NCI-H2171 treated with DMSO at 0.1 percent for 48 hours (cell line): ENCODE measurements around the gene CDK14.
"Not testable (repeated sequence)": the region's sequence is repeated elsewhere in the genome, so short reads cannot be mapped to it uniquely, and the experiment has no call there.

Experiments used
- DNase-seq: peaks from one replicate; lab custom pipeline; 2025; lab: John Stamatoyannopoulos, UW

Gene CDK14

DNA sequence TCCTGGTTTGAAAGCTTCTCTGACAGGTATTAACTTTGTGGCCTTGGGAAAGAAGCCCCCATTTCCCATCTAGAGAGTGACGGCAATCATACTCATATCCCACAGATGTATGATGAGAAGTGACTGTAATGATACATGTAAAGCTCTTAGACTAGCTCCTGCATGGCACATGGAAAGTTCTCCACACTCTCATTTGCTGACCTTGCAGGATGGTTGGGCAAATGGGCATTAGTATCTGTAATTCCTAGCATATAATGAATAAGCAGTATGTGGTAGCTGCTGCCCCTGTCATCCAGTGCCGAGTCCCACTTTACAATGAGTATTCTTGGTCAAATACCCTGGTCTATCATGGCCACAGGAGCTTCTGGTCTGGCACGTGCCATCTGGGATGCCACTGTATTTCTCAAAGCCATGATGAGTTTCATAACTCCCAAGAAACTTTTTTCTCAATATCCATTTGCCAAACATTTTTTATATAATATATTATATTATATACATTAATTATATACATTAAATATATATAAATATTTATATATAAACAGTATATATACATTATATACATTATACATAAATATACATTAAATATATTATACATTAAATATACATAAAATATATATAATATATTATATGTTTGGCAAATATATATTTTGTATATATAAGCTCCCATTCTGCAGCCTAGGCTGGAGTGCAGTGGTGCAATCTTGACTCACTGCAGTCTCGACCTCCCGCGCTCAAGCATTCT, 561.6 kb downstream of the CDK14 start:
- no peak for DNase-seq

DNA sequence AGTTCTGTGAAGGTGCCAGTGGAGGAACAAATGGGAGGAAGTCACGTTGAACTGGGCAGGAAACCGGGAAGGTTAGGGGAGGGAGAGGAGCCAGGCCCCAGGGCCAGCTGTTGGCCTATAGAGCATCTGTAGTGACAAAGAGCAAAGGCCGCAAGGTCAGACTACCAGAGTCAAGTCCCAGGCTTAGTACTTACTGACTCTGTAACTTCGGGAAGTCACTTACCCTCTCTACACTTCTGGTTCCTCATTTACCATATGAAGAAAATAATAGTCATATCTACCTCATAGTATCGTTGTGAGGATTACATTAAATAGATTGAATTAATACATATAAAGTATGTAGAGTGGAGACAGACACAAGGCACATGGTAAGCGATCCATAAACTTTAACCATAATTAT, 566.3 kb downstream of the CDK14 start:
- no peak for DNase-seq

DNA sequence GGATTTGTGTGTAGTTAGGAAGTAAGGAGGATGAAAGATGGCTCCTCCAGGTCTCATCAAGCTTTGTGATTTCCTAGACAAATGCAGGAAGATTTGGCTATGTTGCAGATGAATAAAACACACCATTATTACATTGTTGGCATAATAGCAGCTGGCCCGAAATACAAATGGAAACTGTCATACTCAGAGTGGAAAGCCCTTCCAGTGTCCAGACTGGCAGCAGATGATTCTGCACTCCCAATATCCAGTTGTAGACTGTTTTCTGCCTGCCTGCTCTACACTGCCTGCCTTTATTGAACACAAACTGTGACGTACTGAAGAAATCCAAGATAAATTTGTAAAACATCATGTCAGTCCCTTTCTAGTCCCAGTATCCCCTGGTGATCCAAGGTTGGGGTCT, 568.4 kb downstream of the CDK14 start:
- DNase-seq = no peak

DNA sequence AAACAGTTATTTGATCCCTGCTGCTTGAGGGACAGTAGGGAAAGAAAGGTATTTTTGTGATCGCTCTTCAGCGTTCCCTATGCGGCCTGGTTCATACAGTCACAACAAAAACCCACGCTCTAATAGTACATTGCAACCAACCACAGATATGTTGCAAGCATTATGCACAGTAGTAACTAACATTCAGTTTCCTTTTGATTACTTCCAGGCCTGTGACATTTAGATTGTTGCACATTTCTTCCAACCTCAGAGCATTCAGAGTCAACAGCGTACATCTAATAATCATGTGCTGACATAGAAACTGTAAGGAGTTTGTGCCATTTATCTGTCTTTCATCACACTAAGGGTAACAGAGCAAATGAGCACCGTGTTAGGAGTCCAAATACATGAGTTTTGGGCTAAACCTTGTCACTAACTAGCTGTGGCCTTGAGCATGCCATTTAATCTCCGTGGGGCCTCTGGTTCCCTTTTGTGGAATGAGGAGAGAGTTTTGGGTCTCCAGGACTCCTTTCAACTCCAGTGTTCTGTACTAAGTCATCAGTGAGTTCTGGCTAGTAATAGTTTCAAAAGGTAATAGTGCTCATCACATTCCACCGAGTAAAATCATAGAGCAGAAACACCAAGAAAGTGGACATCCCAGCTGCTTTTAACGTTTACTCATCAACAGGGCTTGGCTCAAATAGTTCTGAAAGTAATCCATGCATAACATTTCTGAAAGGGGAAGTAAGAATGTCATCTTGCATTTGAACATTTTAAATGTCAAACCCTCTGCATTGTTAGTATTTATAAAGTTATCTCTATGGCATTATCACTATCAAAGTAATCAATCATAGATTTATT, 569.1 kb downstream of the CDK14 start:
- DNase-seq = no peak

DNA sequence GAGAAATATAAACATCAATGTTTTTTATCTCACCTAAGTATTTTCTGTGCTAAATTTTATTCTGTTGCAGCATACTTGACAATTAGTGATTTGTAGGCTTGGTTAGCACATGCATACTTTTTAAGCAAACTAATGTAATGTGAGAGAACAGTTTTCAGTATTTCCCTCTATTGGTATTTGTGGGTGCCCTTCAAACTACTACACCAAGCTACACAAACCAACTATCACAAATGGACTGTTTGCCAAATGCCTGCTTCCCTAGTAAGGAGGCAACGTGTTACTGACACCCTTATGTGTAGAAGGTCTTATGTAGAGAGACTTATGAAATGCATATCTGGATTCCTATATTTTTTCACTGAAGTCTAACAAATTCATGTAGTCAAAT, 569.7 kb downstream of the CDK14 start:
- DNase-seq = no peak

DNA sequence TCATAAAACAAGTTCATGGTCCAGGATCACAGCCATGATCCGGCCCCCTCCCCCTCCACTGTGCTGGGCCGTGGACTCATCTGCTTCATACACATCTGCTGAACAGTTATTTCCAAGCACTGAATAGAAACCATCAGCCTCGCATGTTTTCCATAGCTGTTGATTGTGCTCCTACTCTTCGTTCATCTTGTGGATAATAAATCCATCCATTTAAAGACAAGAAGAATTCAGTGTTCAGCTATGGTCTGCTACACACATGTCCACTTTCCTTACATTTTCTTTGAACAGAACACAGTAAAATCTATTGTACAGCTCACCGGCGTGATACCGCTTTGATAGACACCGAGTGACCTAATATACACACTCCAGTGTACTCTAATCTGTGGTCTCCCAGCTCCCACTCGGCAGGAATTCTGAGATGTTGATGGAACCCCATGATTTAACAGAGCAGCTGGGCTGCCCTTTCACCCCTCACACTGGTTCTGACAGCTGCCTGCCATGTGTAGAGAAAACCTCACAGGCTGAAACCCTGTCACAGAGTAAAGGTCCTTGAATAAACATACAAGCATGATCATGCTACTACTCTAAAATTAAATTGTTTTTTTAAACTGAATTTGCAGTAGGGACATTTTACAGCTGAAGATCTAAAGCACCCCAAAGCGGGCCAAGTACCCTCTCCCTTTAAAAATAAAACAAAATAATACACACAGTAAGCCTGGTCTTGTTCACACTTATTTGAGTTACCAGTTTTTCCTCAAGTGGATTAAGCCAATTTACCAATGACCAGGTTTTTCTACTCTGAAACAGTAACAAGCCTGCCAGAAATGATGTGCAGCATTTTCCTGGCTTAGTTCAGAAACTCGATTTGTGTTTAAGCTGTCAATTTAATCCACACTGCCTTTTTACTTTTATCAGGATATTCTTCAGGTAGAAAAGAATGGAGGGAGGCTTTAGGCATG, 573.0 kb downstream of the CDK14 start:
- DNase-seq = peak; percentile 16

DNA sequence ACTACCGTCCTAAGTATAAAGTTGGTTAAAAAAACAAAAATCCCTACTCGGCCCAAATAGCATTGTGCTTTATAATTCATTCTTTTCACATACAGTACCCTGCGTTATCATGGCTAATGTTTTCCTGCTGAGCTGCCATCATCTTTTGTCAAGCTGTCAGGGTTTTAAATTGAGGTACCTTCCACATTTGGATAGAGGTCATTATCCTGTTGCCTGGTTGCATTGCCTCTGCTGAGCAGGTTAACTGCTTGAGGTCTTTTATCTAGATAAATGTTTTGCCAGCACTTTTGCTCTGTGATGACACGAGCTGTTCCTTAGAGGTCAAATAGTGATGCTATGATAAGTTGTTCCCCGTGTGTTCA, 573.7 kb downstream of the CDK14 start:
- no peak for DNase-seq

DNA sequence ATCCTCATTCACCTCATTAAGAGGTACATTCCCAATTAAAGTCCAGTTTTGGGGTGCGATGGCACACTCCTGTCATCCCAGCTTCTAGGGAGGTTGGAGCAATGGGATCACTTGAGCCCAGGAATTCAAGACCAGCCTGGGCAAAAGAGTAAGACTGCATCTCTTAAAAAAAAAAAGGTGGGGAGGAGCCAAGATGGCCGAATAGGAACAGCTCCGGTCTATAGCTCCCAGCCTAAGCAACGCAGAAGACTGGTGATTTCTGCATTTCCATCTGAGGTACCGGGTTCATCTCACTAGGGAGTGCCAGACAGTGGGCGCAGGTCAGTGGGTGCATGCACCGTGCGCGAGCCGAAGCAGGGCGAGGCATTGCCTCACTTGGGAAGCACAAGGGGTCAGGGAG, 577.1 kb downstream of the CDK14 start:
- not testable (repeated sequence) for DNase-seq

DNA sequence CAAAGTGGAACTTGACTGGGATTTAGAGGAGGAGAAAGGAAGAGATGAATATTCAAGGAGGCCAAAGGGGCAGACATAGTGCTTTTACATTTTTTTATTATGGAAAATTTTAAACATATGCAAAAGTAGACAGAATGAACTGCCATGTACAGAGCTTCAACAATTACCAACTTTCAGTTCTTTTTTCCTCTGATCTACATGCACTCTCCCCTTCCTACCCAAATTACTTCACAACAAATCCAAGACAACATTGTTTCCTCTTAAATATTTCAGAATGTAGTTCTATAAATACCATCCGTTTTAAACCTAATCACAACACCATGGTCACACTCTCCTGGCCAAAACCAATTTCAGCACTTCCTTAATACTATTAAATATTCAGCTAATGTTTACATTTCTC, 584.6 kb downstream of the CDK14 start:
- no peak for DNase-seq

DNA sequence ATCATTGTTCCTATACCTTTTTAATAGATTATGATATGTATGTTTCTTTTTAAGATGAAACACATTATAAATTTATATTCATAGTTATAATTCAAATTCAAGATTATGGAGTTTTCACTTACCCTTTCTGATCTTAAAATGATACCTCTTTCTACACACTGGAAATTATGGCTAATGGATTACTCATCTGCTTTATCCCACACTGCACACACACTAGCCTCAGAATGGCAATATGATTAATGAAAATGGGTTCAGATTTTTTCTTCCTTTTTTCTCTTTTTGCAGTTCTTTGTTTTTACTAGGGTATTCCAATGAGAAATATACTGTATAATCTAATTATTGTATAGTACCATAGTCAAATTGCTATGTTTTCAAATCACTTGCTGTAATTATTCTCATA, 585.8 kb downstream of the CDK14 start:
- DNase-seq = no peak

DNA sequence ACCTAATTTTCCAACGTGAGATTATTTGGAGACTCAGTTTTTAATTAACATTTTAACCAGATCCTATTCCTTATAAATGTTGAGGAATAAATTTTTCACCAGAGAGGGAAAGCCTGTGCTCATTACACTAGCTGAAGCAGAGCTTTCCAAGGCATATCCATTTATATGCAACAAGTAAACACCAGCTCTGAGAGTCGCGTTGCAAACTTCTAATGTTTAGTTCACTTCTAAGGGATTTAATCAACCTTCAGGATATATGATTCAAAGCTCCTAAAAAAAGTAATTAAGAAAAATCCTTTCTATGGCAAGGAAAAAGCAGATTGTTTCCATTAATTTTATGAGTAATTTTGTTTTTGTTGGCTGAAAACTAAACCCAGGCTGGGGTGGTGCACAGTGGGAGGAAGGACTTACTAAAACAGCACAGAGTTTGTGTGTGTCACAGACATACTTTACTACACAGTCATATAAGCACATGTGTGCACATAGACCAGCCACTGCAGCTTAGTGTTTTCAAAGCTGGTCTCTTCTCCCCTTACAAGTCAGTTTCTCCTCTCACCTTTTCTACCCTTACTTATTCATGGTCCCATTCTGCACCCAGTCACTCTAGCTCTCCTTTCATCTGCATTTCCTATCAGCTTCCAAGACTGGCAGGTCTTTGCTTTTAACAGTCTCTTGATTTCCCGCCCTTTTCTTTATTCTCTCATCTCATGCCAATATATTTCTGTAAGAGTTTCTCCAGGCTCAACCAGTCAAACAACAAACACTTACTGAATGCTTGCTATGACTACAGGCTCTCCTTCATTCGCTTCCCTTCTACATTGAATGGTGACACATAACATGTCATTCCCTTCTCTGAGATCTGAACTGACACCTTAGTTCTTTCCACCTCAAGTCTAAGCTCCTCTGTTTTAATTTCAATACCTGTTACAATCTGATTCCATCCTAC, 587.0 kb downstream of the CDK14 start:
- no peak for DNase-seq

DNA sequence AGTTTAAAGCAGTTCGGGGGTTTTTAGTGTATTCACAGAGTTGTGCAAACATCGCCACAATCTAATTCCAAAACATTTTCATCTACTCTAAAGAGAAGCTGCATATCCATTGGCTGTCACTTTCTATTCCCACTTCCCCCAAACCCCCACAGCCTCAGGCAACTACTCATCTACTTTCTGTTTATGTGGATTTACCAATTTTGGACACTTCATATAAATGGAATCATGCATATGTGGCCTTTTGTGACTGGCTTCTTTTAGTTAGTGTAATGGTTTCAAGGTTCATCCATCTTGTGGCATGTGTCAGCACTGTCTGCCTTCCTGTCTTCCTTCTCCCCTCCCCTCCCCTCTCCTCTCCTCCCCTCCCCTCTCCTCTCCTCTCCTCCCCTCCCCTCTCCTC, 589.6 kb downstream of the CDK14 start:
- DNase-seq = no peak

DNA sequence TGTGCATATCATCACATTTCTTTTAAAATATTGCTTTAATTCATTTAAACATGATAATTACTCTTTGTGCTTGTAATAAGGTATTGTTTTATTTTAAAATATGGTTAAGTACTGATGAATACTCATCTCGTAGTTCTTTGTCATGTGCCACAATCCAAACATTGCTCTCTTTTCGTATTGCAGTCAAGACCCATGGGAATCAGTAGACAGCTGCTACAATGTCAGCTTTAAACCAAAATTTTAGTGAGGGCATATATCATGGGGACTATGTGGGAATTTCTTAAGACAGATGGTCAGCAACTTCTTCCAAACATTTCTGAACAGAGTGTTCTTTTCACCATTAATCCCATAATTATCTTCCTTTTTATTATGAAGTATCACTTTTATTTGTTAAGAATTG, 590.9 kb downstream of the CDK14 start:
- DNase-seq = no peak

DNA sequence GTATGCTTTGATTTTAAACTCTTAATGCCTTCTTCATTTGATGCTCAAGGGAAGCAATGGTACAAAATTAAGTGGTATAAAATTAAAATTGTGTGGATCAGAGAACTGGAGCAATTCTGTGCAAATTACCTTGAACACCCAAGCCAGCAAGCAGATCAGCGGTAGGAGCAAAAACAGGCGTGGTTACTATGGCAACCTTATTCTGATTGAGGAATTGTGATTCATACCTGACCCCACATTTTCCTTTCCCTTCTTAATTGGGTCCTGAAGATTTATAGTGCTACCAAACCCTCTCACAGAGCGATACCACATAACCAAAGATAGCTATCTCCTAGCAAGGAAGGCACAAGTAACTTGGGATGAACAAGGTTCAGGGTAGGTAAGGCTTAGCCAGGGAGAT, 595.6 kb downstream of the CDK14 start:
- DNase-seq = no peak

DNA sequence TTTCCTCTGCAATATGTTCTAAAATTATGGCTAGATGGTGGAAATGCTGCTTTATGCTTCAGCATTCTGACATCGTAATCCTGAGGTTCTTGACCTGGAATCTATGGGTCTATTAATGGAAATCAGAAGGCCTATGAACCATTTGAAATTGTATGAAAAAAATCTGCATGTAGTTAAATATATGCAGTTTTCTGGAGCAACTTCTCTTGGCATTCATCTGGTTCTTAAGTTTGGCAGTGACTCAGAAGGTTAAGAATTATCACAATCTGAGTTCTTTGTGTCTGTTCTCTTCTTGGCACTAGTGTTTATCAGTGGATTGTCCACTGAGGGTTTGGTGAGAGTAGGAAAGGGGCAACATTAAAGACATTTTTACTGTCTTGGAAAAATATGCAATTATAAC, 597.0 kb downstream of the CDK14 start:
- DNase-seq = no peak

DNA sequence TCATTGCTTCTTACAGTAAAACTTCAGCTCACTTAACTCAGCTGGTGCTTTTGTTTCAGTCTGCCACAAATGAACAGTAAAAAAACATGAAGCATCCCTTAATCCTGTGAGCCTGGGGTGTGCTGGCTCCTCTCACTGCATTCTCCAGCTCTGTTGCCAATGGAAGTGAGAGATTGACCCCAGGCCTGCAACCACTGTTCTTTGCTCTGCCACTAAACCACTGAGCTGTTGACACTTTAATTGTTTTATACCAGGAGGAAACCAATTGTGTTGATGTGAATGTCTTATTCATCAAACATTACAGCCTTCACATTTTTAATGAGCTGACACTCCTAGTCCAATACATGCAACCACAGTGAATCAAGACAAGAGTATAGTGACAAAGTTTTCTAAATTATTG, 598.7 kb downstream of the CDK14 start:
- no peak for DNase-seq

DNA sequence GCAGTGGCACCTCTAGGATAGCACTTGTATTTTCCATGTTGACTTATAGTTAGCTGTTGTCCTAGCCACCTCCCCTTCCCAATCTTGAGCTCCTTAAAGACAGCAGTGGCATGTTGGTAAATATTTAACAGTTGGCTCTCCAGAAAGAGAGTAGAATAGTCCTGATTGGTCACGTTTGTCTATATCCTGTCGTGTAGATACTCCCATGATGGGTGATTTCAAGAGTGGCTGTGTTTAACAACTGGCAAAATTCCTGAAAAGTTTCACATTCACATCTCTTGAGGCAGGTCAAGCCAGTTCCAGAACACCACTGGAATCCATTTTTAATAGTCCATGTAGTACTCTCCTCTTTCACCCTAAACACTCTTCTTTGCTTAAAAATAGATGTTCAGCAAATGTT, 599.9 kb downstream of the CDK14 start:
- no peak for DNase-seq

DNA sequence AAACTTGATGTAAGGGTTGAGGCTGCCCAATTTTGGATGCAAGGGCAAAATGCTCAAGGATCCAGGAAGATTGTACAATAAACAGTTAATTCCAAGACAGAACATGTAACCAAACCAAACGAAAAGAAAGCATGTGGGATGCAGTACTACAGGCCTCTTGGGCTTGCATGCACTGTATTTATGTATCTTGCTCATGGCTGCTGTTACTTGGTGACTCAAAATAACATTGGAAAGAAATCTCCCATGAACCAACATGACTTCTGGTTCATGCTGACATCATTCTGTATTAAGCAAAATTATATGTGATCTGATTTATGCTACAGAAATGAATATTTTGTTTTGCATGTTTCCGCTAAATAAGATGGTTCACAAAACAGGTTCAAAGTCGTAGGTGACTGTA, 602.2 kb downstream of the CDK14 start:
- no peak for DNase-seq

DNA sequence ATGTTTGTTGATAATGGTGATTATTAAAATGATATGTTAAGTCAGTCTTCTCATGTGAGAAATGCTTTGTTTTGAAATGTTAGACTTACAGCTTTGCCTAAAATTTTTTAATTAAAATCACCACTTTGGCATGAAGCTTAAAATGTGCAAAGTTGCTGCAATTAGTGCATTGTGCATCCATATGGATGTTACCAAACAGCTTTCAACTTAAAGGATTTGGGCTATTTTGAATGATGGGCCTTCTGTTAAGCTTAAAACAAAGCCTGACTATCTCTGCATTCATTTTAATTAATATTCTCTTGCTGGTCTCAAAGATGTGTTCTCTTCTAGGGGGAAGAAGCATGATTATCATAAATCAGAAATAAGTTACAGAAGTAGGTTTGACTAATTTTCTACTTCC, 603.5 kb downstream of the CDK14 start:
- DNase-seq = no peak

DNA sequence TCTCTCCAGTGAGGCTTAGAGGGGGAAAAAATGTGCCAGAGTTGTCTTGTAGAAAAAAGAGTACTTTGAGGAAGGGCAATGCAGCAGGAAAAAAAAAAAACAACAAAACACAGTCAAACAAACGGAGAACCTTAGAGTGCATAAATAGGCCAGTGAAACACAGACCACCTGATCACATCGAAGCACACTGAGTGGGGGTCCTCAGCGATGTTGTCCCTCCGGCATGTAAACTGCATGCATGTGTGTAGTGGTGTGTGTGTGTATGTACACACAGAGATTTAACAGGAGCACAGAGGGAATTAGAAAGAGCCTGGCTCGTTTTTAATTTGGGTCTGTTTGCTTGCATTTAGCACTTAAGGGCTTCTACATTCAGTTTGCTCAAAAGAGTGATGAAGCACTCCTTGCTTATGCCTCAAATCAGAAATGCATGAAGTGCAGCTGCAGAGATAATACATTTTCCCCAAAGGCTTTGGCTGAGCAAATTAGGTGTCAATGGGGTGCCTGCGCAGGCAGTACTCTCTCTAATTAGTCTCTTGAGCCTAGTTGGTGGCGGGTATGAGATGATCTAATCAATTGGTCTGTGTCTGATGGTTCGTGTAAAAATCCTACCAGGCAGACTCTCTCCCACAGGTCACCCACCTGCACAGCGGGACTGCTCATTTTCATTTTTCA, 605.5 kb downstream of the CDK14 start:
- peak; percentile 72 for DNase-seq
